ENCODE measurements around the gene SFI1.
"Not testable (repeated sequence)": the region's sequence is repeated elsewhere in the genome, so short reads cannot be mapped to it uniquely, and the experiment has no call there.

Gene SFI1

GRCh38 chr22:31639436-31640039 is 143.2 kb downstream of the SFI1 start:
- DNase-seq: no peak

- DNase-seq: no peak
These were observed 150.1 kb downstream of the SFI1 start for GRCh38 chr22:31646186-31647019.

DNA sequence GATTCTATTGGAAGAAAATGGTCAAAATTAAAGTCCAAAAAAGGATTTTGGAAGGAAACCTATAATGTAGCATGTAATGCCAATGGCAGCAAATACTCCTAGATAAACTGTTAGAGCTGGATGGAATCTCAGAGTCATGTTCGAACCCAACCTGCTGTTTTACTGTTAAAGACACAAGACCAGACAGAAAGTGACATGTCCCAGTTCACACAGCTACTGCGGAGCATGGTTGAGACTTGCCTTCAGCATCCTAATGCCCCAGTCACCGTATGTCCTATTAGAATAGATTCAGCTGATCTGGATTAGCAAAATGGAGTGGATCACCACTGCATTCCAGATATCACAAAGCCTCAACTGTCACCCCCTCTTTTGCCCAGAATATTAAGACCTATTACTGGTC is 150.7 kb downstream of the SFI1 start:
- DNase-seq: no peak

- no peak for DNase-seq
These were observed 151.4 kb downstream of the SFI1 start for GRCh38 chr22:31647523-31648320.

DNA sequence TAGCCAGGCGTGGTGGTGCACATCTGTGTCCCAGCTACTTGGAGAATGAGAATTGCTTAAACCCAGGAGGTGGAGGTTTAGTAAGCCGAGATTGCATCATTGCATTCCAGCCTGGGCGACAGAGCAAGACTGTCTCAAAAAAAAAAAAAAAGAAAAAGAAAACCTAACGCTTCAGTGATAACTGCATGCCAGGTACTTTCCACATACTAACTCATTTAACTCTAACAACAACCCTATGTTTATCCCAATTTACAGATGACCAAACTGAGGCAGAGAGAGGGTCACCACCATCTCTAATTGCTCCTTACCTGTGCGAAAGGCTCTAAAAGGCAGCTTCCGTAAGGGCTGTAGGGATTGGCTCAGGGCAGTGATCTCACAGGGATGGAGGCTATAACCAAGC is 154.1 kb downstream of the SFI1 start:
- DNase-seq: no peak

- no peak for DNase-seq
These were observed 155.3 kb downstream of the SFI1 start for GRCh38 chr22:31651664-31652063.

- DNase-seq: no peak
These were observed 155.8 kb downstream of the SFI1 start for GRCh38 chr22:31652088-31652487.

DNA sequence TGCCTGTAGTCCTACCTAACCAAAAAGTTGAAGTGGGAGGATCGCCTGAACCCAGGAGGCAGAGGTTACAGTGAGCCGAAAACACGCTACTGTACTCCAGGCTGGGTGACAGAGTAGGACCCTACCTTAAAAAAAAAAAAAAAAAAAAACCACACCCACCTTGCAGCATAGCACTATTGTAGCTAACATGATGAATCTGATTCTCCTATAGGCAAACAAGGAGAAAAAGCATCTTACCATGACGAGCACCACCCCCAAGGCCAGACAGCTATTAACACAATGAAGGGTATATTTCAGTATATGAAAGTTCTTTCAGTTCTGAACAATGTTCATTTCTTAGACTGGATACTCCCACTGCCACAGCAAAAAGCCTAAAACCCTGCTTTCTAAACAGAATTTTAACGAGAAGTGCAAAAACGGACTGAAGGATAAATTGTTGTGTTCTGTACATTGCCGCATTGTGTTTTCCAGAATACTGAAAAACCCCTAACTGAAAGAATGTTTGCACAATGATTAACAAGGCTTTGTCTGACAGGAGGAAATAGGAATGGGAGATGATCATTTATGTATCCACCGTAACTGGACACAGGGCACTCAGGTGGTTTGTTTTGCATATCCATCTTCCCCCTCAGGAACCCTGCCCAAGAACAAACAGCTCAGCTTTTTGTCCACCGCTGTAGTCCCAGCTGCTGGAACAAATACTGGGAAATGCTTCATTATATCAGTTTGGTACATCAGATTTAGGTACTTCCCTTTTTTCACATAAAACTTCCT is 156.8 kb downstream of the SFI1 start:
- DNase-seq: no peak

GRCh38 chr22:31653944-31654343 is 157.6 kb downstream of the SFI1 start:
- DNase-seq: no peak

- DNase-seq: no peak
These were observed 158.1 kb downstream of the SFI1 start for GRCh38 chr22:31654408-31654807.

GRCh38 chr22:31659246-31659645 is 162.9 kb downstream of the SFI1 start:
- DNase-seq: no peak

DNA sequence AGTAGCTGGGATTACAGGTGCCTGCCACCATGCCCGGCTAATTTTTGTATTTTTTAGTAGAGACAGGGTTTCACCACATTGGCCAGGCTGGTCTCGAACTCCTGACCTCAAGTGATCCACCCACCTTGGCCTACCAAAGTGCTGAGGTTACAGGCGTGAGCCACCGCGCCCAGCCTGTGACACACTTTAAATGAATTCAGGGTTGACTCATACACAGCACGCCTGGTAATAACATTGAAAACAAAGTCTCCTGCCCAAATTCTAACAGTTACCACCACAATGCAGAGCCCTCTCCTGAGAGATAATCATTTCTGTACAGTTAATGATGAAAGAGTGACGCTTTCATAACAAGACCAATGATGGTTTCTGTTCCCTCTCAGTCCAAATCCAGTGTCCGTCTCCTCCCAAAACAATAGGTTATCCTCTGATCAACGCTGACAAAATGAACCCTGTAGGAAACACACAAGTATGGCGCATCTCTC is 164.6 kb downstream of the SFI1 start:
- not testable (repeated sequence) for DNase-seq

DNA sequence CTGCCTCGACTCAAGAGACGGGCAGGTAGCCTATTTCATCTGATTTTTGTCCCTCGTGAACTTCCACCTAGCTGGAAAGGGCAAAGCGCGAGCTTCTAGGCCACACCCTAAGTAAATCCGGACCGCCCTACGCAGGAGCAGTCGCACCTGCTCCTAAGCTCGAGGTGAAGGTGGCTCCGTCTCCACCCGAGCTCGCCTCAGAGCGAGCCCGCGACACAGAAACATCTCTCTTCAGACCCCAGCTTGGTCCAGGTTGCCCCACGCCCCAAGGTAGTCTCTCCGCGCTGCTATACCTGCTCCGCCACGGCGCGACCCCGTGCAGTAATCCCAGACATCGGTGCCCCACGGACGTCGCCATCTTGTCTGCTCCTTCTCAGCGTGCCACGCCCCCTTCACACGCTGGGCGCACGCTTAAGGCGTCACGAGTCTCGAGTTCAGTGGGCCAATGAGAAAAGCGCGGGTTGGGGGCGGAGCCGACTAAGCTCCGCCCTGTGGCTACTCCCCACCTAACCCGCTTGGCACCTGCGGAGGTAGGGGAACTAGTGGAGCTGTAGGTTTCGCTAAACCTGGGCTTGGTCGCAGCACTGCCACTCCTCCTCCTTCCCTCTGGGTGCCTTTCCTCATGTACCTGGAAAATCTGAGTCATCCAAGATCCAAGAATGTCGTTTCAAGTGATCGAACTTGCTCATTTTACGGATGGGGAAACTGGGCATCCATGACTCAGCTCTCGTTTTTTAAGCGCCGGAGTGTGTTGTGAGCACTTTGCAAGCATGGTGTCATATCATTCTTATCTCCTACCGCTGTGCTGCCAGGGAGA is 165.7 kb downstream of the SFI1 start, which contains the start of gene PISD:
PISD (minus strand) TSS at position 365 of the 817 bp plus-strand sequence; CDS start at position 358, 7 bp downstream.
- peak; percentile 95 for DNase-seq

- DNase-seq: no peak
These were observed 166.3 kb downstream of the SFI1 start for GRCh38 chr22:31662668-31663037.
